GM12878 (cell line): ENCODE results near the gene HSPA12B. TPM values are rescaled to one million over a fixed set of nuclear protein-coding genes. Genes with fewer than 3 reads are reported as not detected.

Experiments used
- ATAC-seq: fragments of 200-7000 bp; cut with Tn5 transposase; 3 replicates; pipeline ENCODE4 v1.9.1; 2020; ENCODE audit warnings: mild to moderate bottlenecking, moderate library complexity
- BruUV-seq: library from RNA; stranded (reverse); fragments of 400-500 nt; replicated peaks from 2 replicates; lab custom pipeline; 2021; lab: Mats Ljungman, UMichigan
- CTCF ChIA-PET: fragments of 300-600 bp; sonication (Branson Sonifier 250); formaldehyde crosslinking; extraction: SDS; loops from one replicate; lab custom pipeline; 2021; ENCODE audit warnings: inconsistent platforms; lab: Yijun Ruan, JAX
- POLR2A ChIA-PET: fragments of 350-600 bp; formaldehyde crosslinking; extraction: SDS; loops from one replicate; lab custom pipeline; 2021; ENCODE audit warnings: inconsistent platforms; lab: Charles Lee
- RAD21 ChIA-PET: fragments of 300-600 bp; sonication (Branson Sonifier 250); formaldehyde crosslinking; loops from one replicate; lab custom pipeline; 2023; ENCODE audit warnings: antibody characterized with exemption; ENCODE audit not compliant: unreplicated experiment; lab: Charles Lee
- SMC1A ChIA-PET: fragments of 300-600 bp; sonication (Branson Sonifier 250); formaldehyde crosslinking; loops from one replicate; lab custom pipeline; 2023; ENCODE audit not compliant: unreplicated experiment, uncharacterized antibody; lab: Charles Lee
- DNase-seq: peaks from one replicate; pipeline ENCODE4 v3.0.0-alpha.2; 2011; ENCODE audit warnings: low read depth, low spot score
- FAIRE-seq: peaks from 3 replicates; lab custom pipeline; 2011; peaks lifted over from hg19 to GRCh38; lab: Jason Lieb, UNC
- H2AFZ ChIP-seq: 2 replicates; pipeline ENCODE4 v1.6.0; 2011; ENCODE audit warnings: low read depth, low read length, control low read depth; ENCODE audit not compliant: control insufficient read depth
- H3K27ac ChIP-seq: 2 replicates; pipeline ENCODE4 v1.5.1; 2011; ENCODE audit warnings: control low read depth; ENCODE audit not compliant: control insufficient read depth, insufficient read depth
- H3K27me3 ChIP-seq, 2 experiments: replicated peaks in 1 of 2; 2 replicates each; pipeline versions ENCODE4 v1.6.0 to v1.6.1; 2011; ENCODE audit warnings: low read length in 1 of 2; ENCODE audit not compliant: control insufficient read depth in 2 of 2, insufficient read depth in 2 of 2
- H3K36me3 ChIP-seq, 2 experiments: 2 replicates each; pipeline ENCODE4 v1.5.1; 2011; ENCODE audit warnings: low read length in 1 of 2; ENCODE audit not compliant: control insufficient read depth in 2 of 2, insufficient read depth in 2 of 2
- H3K4me1 ChIP-seq: 2 replicates; pipeline ENCODE4 v1.6.1; 2011; ENCODE audit warnings: mild to moderate bottlenecking, low read length, moderate library complexity, mixed read lengths; ENCODE audit not compliant: control insufficient read depth, insufficient read depth
- H3K4me2 ChIP-seq: 2 replicates; pipeline ENCODE4 v1.6.0; 2011; ENCODE audit warnings: control low read depth; ENCODE audit not compliant: control insufficient read depth, insufficient read depth
- H3K4me3 ChIP-seq: fragments of 200-600 bp; sonication (generic); 2 replicates; pipeline ENCODE4 v1.5.1; 2016
- H3K79me2 ChIP-seq: 2 replicates; pipeline ENCODE4 v1.6.0; 2011; ENCODE audit warnings: low read length; ENCODE audit not compliant: control insufficient read depth, insufficient read depth
- H3K9ac ChIP-seq: 2 replicates; pipeline ENCODE4 v1.8.0; 2011; ENCODE audit warnings: low read length, control low read depth, mixed read lengths; ENCODE audit not compliant: control insufficient read depth, insufficient read depth
- H3K9me3 ChIP-seq: replicated peaks from 3 replicates; pipeline ENCODE4 v1.5.1; 2011; ENCODE audit warnings: mild to moderate bottlenecking, low read length; ENCODE audit not compliant: control insufficient read depth, insufficient read depth
- H4K20me1 ChIP-seq: 2 replicates; pipeline ENCODE4 v1.6.0; 2011; ENCODE audit not compliant: control insufficient read depth, insufficient read depth
- CBFB ChIP-seq: IDR thresholded peaks from 2 replicates; pipeline ENCODE4 v1.6.1; 2016; ENCODE audit warnings: antibody characterized with exemption, low read depth
- CEBPB ChIP-seq, 2 experiments: fragments of 150-350 bp in 1 of 2; IDR thresholded peaks; 2 replicates each; pipeline ENCODE4 v1.6.1; 2012 to 2014; ENCODE audit warnings: low read depth in 2 of 2, low read length in 2 of 2, borderline replicate concordance in 1 of 2, inconsistent platforms in 1 of 2
- IRF3 ChIP-seq: fragments of 450-650 bp; IDR thresholded peaks from 2 replicates; pipeline ENCODE4 v1.6.1; 2014; ENCODE audit warnings: mild to moderate bottlenecking
- RAD51 ChIP-seq: fragments of 450-650 bp; IDR thresholded peaks from 2 replicates; pipeline ENCODE4 v1.6.1; 2016; ENCODE audit warnings: moderate library complexity, mild to moderate bottlenecking, inconsistent platforms
- TCF7 ChIP-seq: IDR thresholded peaks from 2 replicates; pipeline ENCODE4 v1.6.1; 2014; ENCODE audit warnings: antibody characterized with exemption, borderline replicate concordance
- ZBTB33 ChIP-seq: fragments of 450-650 bp; IDR thresholded peaks from 2 replicates; pipeline ENCODE4 v1.6.1; 2017; ENCODE audit warnings: mild to moderate bottlenecking
- WGBS: methylation state at CpG from one replicate; pipeline ENCODE4 v1.1.6; 2016; ENCODE audit warnings: low lambda C conversion rate; ENCODE audit not compliant: insufficient replicate concordance, insufficient coverage; ENCODE audit errors: missing lambda C conversion rate; 5-methylcytosine and 5-hydroxymethylcytosine counted together
- in situ Hi-C: fragments of 300-500 bp; cut with MboI; formaldehyde crosslinking; loops from 9 replicates; pipeline ENCODE4 v1.14.3; 2018; ENCODE audit warnings: mixed read lengths
- intact Hi-C: fragments of 100-400 bp; cut with micrococcal nuclease; formaldehyde crosslinking; loops from one replicate; pipeline ENCODE4 v1.14.2; 2022; ENCODE audit not compliant: unreplicated experiment
- polyA plus RNA-seq, 11 experiments: library from polyadenylated mRNA; depleted of rRNA in 4 of 11; unstranded in 6 of 11; stranded (reverse) in 5 of 11; fragments of >200 nt; fragmentation: Nextera tagmentation in 4 of 11; fragmentation: Illumina TruSeq in 1 of 11; extraction: Ambion mirVana in 4 of 11; extraction: Trizol in 1 of 11; gene quantifications; 1 replicate in 1 of 11; 2 replicates in 10 of 11; pipeline versions ENCODE4 v1.2.1 to v1.2.3, GENCODE V29; 2011 to 2016; ENCODE audit warnings: inconsistent platforms in 2 of 11, missing spikeins in 2 of 11, low read depth in 1 of 11
- total RNA-seq, 4 experiments: library from RNA; depleted of rRNA in 3 of 4; stranded (reverse); fragments of >200 nt in 3 of 4; fragmentation: Illumina TruSeq in 1 of 4; extraction: Trizol in 1 of 4; gene quantifications; 2 replicates each; pipeline versions ENCODE4 v1.2.1 to v1.2.3, GENCODE V29; 2013 to 2021

HSPA12B gene
- total and polyA plus RNA-seq, 10 of the 15 experiments (the other 5 are each of a cell fraction or from before 2014, with no cell fraction given) = 0.08 TPM; not detected in 9

- Histone ChIP-seq H3K27ac (no peak overlapping the region), H2AFZ (no peak overlapping the region), H3K4me3 (no peak overlapping the region), H3K27me3 (no peaks in the 10 kb centered on the region), H3K4me2 (no peak overlapping the region), H3K4me1 (peaks cover 5% of the 10 kb centered on the region; the same call in 1 of the 2 replicates), H3K79me2 (no peaks in the 10 kb centered on the region), H3K9ac (no peak overlapping the region), H3K36me3 (peaks cover 0 to 2% of the 10 kb centered on the region in 2 experiments; a peak in 1 of 4 replicates), H4K20me1 (no peaks in the 10 kb centered on the region), H3K9me3 (no peaks in the 10 kb centered on the region)
- intact Hi-C loops (no loop called here), in situ Hi-C loops (no loop called here)
- ChIA-PET POLR2A (no interaction called here), CTCF (interaction anchor here (1.6 to 3.3 kb wide), 2 partner anchors 9 to 96 kb away, joined by 4 to 29 read pairs; partner anchors contain the start of gene ADISSP), RAD21 (no interaction called here), SMC1A (no interaction called here)
- no TSS peak for BruUV-seq
- ATAC-seq = no peak
- DNase-seq = no peak
- no peak for TF ChIP-seq CBFB
- 94% methylated on average over 11 of the region's 11 CpGs for WGBS
- no peak for FAIRE-seq
Observed at GRCh38 chr20:3759316-3759823, 26.9 kb downstream of the HSPA12B start.

- H3K79me2 ChIP-seq = no peaks in the 10 kb centered on the region
- intact Hi-C loops (no loop called here), in situ Hi-C loops (no loop called here)
- no peak overlapping the region for H3K9ac ChIP-seq
- SMC1A ChIA-PET = no interaction called here
- FAIRE-seq (no peak), ATAC-seq (no peak), DNase-seq (no peak)
- H3K9me3 ChIP-seq = no peaks in the 10 kb centered on the region
- POLR2A ChIA-PET = no interaction called here
- RAD21 ChIA-PET = interaction anchor here (0.7 kb wide), 1 partner anchor 813 kb away, joined by 3 read pairs; no protein-coding TSS in a partner anchor
- BruUV-seq = no TSS peak
- H3K36me3 ChIP-seq = peaks cover 0 to 2% of the 10 kb centered on the region in 2 experiments; a peak in 1 of 4 replicates
- H3K27ac ChIP-seq = no peak overlapping the region
- CTCF ChIA-PET = no interaction called here
- H2AFZ ChIP-seq = no peak overlapping the region
- peaks cover 6% of the 10 kb centered on the region for H3K4me1 ChIP-seq
- H3K27me3 ChIP-seq = no peaks in the 10 kb centered on the region
- TF ChIP-seq ZBTB33 (no peak), IRF3 (no peak), TCF7 (no peak), CEBPB (IDR thresholded peaks at IDR 0.05; ENCODE audit: borderline replicate concordance in 1 of 2, low read depth in 2 of 2, low read length in 2 of 2) (no peak), RAD51 (no peak)
- no peak overlapping the region for H3K4me2 ChIP-seq
- no peak overlapping the region for H3K4me3 ChIP-seq
- H4K20me1 ChIP-seq = no peaks in the 10 kb centered on the region
- 90% methylated on average over 11 of the region's 11 CpGs for WGBS
Observed at GRCh38 chr20:3759884-3760283, 27.4 kb downstream of the HSPA12B start.
